ENCODE data around the gene AKAP13. TPM values are rescaled to one million over a fixed set of nuclear protein-coding genes. Genes with fewer than 3 reads are reported as not detected.
"Not testable (repeated sequence)": the region's sequence is repeated elsewhere in the genome, so short reads cannot be mapped to it uniquely, and the experiment has no call there.

AKAP13 gene
- polyA plus RNA-seq, 3 donors, result 42.2 to 83.3 (median 49.0) TPM

DNA sequence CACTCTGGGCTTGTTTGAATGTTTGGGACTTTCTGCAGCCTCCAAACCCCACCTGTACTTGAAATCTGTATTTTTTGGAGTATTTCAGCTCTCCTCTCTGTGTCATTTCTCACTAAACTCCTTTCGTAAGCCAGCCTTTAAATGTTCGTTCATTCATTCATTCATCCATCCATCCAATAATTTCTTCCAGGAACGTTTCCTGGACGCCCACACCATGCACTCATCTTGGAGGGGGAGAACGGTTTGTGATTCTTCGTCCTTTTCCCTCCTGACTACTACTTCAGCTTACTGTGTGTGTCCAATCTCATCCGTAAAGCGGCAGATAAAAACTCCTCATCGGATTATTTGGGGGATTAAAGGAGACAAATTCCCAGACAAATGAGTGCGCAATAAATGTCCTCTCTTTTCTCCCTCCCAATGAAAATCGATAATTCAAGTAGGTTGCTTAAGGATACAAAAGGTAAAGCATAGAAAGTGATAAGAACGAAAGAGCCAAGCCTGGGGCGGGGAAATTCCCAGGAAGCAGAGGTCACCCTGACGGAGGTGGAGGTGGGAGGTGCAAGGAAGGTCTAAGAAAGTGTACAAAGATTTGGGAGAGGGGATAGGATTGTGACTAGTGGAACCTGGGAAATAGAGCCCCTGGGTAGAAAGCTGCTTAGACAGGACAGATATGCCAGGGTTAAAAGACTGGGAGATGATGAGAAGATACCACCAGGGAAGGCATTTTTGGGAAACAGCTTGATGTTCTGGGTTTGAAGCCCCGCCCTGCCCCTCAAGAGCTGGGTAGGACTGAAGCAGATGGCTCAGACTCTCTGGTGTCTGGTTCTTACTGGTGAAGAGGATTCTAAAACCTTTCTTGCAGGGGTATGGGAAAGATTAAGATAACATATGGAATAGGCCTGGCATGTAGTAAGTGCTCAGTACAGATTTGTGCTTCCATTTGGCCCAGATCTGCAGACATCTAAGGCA is 415.2 kb downstream of the AKAP13 start:
- no peak overlapping the region for H3K27ac ChIP-seq (ENCODE audit: low read depth, low read length)
- 32 to 48% (median 43%) methylated on average over 15 of the region's 15 CpGs for WGBS, 3 donors

GRCh38 chr15:85796371-85796770 is 416.0 kb downstream of the AKAP13 start:
- not testable (repeated sequence) for H3K27ac ChIP-seq (ENCODE audit: low read depth, low read length)
- 79 to 90% (median 89%) methylated on average over 7 of the region's 7 CpGs for WGBS, 3 donors

Data from adipose tissue (tissue), 3 donors.